B cell (primary cell): ENCODE results near the gene IGFBP3.

Source experiments
- EZH2 ChIP-seq: IDR thresholded peaks from 2 replicates; pipeline ENCODE4 v1.6.1; 2012; ENCODE audit warnings: borderline replicate concordance, low read depth, mild to moderate bottlenecking, moderate library complexity, low read length; ENCODE audit not compliant: insufficient read depth, poor library complexity, severe bottlenecking
- TF ChIP-seq, protein P1 (sequence below): fragments of 200-600 bp; IDR thresholded peaks from one replicate; pipeline ENCODE4 v1.8.0; 2022; ENCODE audit warnings: antibody characterized with exemption, mild to moderate bottlenecking

DNA sequence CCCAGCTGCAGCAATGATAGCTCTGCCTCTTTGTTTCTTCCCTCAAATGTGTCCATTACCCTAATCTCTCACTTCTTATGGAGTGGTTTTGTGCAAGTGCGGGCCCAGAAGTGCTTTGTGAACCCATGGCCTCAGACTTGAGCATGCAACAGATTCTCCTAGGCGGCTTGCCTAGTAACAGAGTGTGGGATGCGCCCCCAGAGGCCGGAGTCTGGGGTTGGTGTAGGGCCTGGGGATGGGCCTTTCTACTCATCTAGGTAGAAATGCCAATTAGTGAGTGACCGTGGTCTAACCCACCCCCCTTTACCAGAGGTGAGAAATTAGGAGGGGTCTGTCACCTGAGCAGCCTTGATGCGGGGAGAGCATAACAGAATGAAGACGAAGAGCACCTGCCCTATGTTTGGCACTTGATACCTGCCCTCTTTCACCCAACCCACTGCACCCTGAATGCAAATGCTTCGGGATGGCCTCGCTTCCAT lies 39.8 kb downstream of the IGFBP3 start:
- TF ChIP-seq, protein P1, sequence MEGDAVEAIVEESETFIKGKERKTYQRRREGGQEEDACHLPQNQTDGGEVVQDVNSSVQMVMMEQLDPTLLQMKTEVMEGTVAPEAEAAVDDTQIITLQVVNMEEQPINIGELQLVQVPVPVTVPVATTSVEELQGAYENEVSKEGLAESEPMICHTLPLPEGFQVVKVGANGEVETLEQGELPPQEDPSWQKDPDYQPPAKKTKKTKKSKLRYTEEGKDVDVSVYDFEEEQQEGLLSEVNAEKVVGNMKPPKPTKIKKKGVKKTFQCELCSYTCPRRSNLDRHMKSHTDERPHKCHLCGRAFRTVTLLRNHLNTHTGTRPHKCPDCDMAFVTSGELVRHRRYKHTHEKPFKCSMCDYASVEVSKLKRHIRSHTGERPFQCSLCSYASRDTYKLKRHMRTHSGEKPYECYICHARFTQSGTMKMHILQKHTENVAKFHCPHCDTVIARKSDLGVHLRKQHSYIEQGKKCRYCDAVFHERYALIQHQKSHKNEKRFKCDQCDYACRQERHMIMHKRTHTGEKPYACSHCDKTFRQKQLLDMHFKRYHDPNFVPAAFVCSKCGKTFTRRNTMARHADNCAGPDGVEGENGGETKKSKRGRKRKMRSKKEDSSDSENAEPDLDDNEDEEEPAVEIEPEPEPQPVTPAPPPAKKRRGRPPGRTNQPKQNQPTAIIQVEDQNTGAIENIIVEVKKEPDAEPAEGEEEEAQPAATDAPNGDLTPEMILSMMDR, result no peak
- TF ChIP-seq EZH2, result no peak
